ENCODE data around the gene RAB11FIP3.
"Not testable (repeated sequence)": the region's sequence is repeated elsewhere in the genome, so short reads cannot be mapped to it uniquely, and the experiment has no call there.

RAB11FIP3 gene

DNA sequence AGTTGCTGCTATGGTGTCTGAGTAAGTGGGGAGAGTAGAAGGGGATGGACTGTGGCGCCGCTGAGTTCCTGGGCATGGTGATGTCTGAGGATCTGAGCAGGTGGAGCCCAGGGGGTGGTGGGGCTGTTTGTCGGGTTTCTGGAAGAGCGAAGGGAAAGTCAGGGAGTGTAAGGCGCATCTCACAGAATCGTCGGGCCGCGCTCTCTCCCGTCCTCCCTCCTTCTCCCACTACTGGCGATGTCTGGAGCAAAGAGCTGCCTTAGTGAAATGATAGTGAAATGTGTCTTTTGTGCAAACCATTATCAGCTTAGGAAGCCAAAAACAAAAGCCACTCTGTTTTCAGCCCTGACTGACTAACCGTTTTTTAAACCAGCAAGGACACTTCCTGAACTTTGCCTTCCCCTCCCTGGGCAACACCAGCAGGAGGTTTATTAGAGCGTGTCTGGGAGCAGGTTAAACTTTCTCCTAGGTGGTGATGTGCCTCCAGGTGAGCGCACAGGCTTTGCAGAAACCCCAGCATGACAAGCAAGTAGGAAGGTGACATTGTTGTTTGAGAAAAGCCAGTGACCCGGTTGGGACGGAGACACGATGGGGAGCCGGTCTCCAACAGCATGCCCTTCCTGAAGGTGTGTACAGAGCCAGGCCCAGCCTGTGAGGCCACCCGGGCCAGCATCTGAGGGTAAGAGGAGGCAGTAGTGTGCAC lies 49.1 kb downstream of the RAB11FIP3 start:
- no peaks in the 10 kb centered on the region for H3K4me1 Mint-ChIP-seq
- ATAC-seq (ENCODE audit: low read depth) (no peak), DNase-seq (ENCODE audit: low spot score in 2 of 2) (no peak)
- H3K36me3 Mint-ChIP-seq: peaks cover 7% of the 10 kb centered on the region
- no peak overlapping the region for H3K4me3 Mint-ChIP-seq
- H3K27ac Mint-ChIP-seq: no peak overlapping the region
- H3K27me3 Mint-ChIP-seq: no peaks in the 10 kb centered on the region
- H3K9me3 Mint-ChIP-seq: no peaks in the 10 kb centered on the region

DNA sequence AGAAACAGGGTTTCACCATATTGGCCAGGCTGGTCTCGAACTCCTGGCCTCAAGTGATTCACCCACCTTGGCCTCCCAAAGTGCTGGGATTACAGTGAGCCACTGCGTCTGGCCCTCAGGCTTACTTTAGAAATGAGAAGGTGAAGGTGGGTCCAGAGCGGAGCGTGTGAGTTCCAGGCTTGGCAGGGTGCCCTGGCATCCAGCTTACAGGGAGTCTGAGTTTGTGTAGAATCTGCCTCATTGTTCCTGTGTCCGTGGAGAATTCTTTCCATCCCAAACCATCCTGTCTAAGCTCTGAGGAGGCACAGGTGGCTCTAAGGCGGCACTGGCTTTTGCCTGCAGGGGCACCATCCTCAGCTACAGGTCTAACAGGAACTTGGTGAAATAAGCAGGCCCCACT lies 50.6 kb downstream of the RAB11FIP3 start:
- no peaks in the 10 kb centered on the region for H3K9me3 Mint-ChIP-seq
- peaks cover 7% of the 10 kb centered on the region for H3K36me3 Mint-ChIP-seq
- no peaks in the 10 kb centered on the region for H3K27me3 Mint-ChIP-seq
- no peak for ATAC-seq (ENCODE audit: low read depth)
- H3K4me1 Mint-ChIP-seq: no peaks in the 10 kb centered on the region
- DNase-seq (ENCODE audit: low spot score in 2 of 2): no peak
- H3K4me3 Mint-ChIP-seq: no peak overlapping the region
- no peak overlapping the region for H3K27ac Mint-ChIP-seq

DNA sequence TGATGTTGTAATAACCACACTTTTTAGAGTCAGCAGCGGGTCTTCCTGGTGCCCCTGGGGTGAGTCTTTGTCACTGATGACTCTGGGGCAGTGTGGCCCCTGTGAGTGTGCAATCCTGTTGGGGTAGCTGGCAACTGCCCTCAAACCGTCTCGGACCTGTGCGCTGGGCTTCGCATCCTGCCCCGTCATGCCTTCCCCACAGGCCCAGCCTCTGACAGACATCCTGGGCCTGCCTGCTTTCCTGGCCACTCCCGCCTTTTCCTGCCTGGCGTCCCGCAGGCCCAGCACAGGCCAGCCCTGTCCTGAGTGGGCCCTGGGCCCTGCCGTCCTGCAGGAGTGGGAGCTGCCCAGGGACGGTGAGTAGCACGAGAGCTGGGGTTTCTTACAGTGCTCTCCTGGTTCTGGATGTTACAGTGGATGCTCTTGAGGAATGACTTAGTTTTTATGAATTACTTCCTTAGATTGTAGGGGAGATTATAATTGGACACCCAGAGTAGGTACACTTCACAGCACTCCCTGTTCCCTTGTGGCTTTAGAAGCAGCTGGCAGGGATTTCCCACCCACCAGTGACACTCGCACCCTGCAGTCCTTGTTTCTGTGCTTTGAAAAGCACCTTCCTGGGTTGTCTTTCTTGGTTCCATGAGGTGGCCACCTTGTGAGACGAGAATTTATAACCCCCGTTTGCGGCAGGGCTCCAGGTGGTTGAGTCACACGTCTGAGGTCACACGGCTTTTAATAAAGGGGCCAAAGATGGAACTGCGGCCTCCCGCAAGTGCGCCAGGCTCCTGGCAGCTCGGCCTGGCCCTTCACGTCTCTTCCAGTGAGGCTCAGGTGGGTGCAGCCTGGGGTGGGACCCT lies 52.1 kb downstream of the RAB11FIP3 start:
- Mint-ChIP-seq H3K4me3 (no peak overlapping the region), H3K27ac (no peak overlapping the region), H3K27me3 (no peaks in the 10 kb centered on the region), H3K36me3 (peaks cover 8% of the 10 kb centered on the region), H3K9me3 (no peaks in the 10 kb centered on the region), H3K4me1 (no peaks in the 10 kb centered on the region)
- DNase-seq (ENCODE audit: low spot score in 2 of 2): no peak
- ATAC-seq (ENCODE audit: low read depth): no peak

DNA sequence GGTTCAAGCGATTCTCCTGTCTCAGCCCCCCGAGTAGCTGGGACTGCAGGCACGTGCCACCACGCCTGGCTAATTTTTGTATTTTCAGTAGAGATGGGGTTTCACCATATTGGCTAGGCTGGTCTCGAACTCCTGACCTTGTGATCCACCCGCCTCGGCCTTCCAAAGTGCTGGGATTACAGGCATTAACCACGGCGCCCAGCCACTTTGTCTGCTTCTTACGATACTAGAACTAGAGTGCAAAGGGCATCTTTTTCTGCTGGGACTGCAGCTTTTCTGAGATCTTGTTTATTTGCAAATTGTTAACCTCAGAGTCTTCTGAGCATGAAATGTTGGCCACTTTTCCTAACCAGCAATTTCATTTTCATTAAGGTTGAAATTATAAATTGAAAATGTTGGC lies 52.8 kb downstream of the RAB11FIP3 start:
- H3K36me3 Mint-ChIP-seq; H3K27me3 Mint-ChIP-seq; H3K27ac Mint-ChIP-seq; H3K9me3 Mint-ChIP-seq; H3K4me1 Mint-ChIP-seq; ATAC-seq (ENCODE audit: low read depth); H3K4me3 Mint-ChIP-seq; DNase-seq (ENCODE audit: low spot score in 2 of 2): not testable (repeated sequence)

DNA sequence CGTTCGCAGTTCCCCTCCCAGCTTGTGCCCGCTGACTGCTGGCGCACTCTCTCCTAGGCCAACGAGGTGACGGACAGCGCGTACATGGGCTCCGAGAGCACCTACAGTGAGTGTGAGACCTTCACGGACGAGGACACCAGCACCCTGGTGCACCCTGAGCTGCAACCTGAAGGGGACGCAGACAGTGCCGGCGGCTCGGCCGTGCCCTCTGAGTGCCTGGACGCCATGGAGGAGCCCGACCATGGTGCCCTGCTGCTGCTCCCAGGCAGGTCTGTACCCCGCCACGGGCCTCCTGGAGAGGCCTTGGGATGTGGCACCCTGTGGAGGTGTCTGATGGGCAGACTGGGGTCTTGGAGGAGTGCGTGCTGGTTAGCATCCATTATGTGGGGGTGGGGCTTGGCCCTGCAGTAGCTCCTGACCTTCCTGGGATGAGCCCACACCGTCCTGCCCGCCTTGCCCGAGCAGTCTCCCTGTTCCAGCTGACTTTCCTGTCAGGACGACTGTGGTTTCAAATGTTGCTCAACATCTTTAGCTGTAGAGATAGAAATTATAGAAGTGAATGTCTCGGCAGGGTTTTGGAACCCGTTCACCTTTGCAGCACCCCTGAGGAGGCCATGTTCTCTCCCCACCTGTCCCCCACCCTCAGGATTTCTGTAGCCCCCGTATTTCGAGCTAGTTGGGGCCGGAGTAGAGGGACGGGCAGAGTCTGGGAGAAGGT lies 57.2 kb downstream of the RAB11FIP3 start:
- ATAC-seq (ENCODE audit: low read depth): no peak
- peaks cover 5% of the 10 kb centered on the region for H3K36me3 Mint-ChIP-seq

DNA sequence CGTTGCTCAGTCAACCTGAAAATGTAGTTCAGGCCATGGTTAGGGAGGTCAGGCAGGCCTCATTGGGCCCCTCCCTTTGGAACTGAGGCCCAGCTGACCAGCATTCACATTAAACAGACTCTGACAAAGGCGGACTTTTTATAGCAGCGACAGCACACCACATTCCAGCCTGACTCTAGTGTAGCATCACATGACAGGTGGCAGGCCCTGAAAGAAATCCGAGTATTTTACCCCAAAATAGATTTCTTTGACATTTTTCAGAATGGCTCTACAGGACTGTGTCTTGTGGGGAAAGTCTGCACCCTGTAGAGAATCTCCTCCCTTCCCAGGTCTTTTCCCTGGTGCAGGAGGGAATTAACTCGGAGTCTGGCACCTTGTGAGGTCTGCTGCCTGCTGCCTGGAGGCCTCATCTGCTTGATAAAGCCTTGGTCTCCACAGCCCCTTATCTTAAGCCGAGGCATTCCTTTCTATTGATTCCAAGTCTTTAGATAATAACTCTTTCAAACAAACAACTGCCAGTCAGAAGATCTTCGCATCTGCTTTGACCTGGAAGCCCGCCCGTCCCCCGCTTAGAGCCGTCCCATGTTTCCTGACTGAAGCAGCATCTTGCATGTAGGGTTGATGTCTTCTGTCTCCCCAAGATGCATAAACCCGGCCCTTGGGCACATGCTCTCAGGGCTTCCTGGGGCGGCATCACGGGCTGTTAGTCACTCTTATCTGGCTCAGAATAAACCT lies 58.1 kb downstream of the RAB11FIP3 start:
- DNase-seq (ENCODE audit: low spot score in 2 of 2) (no peak), ATAC-seq (ENCODE audit: low read depth) (no peak)
- Mint-ChIP-seq H3K36me3 (peaks cover 7% of the 10 kb centered on the region), H3K27me3 (no peaks in the 10 kb centered on the region), H3K4me3 (no peak overlapping the region), H3K9me3 (no peaks in the 10 kb centered on the region), H3K4me1 (no peaks in the 10 kb centered on the region), H3K27ac (no peak overlapping the region)

More for the DNA sequence above, 57.2 kb downstream of the RAB11FIP3 start:
- H3K27me3 Mint-ChIP-seq: no peaks in the 10 kb centered on the region
- no peak overlapping the region for H3K27ac Mint-ChIP-seq
- no peaks in the 10 kb centered on the region for H3K4me1 Mint-ChIP-seq
- no peak for DNase-seq (ENCODE audit: low spot score in 2 of 2)
- H3K9me3 Mint-ChIP-seq: no peaks in the 10 kb centered on the region
- no peak overlapping the region for H3K4me3 Mint-ChIP-seq

DNA sequence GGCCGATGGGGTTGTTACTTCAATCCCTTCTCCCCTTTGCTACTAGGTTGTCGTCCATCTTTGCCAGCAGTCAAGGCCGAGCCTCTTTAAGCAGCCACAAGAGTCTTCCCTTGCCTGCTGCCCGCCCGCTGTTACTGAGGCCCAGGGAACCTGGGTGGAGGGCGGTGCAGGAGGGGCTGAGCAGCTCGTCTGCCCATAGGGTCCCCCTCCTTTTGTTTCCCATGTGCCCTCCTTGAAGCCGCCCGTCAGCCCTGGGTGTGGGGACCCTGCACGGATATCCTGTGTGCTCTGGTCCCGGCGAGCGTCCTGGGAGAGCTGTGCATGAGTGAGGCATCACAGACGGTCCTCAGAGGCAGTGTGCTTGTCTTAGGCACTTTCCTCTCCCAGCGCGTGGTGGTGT lies 64.2 kb downstream of the RAB11FIP3 start:
- Mint-ChIP-seq H3K4me3 (no peak overlapping the region), H3K27me3 (no peaks in the 10 kb centered on the region), H3K27ac (no peak overlapping the region), H3K4me1 (peaks cover 1% of the 10 kb centered on the region), H3K36me3 (peaks cover 15% of the 10 kb centered on the region), H3K9me3 (no peaks in the 10 kb centered on the region)
- DNase-seq (ENCODE audit: low spot score in 2 of 2): no peak
- no peak for ATAC-seq (ENCODE audit: low read depth)

DNA sequence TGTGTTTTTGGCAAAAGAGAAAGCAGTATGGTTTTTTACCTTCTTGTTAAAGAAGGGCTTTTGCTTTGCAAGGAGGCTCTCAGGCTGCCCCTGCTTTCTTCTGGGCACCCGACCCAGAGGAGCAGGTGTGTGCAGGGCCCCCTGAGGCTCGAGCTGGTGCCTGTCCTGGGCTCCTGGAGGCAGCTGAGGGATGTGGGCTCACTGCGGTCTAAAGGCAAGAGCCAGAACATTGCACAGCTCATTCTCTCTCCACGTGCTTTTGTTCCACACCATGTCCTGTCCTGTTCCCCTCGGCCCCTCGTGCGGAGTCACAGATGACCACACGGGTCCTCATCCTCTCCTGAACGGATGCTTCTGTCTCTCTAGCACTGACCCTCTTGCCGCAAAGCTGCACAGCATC lies 65.3 kb downstream of the RAB11FIP3 start:
- DNase-seq (ENCODE audit: low spot score in 2 of 2) (no peak), ATAC-seq (ENCODE audit: low read depth) (no peak)

DNA sequence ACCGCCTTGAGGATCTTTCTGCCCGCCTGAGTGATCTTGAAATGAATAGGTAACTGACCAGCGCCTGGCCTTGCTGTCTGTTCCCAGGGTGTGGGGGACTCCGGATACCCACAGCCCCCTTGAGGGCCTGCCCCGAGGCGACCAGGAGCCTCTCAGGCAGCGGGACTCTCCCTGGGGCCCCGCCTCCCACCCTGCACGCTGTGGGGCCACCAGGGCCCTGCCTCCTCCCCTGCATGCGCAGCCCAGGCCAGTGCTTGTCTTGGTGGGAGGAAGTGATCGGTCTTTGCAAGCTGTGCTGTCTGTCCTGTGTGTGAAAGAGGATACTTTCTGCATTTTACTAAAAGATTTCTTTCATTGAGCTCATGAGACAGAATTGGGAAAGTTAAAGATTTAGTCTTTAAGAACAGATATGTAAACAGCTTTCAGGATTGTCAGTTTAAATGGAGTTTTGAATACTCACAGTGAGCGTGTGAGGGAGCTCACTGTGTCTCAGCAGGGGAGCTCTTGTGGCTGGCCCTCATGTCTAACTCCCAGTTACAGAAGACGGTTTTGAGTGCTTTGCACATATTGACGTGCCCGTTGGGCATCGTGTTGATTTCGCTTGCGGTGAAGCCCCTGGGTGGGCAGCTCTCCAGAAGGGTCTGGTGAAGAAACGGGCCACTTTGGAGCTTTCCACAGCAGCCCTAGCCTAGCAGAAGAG lies 65.9 kb downstream of the RAB11FIP3 start:
- DNase-seq (ENCODE audit: low spot score in 2 of 2) (no peak), ATAC-seq (ENCODE audit: low read depth) (no peak)
- Mint-ChIP-seq H3K27ac (no peak overlapping the region), H3K27me3 (no peaks in the 10 kb centered on the region), H3K9me3 (no peaks in the 10 kb centered on the region), H3K4me3 (no peak overlapping the region), H3K36me3 (peaks cover 15% of the 10 kb centered on the region), H3K4me1 (peaks cover 2% of the 10 kb centered on the region)

More for the DNA sequence above, 65.3 kb downstream of the RAB11FIP3 start:
- Mint-ChIP-seq H3K4me1 (peaks cover 2% of the 10 kb centered on the region), H3K36me3 (peaks cover 15% of the 10 kb centered on the region), H3K27me3 (no peaks in the 10 kb centered on the region), H3K27ac (no peak overlapping the region), H3K4me3 (no peak overlapping the region), H3K9me3 (no peaks in the 10 kb centered on the region)

DNA sequence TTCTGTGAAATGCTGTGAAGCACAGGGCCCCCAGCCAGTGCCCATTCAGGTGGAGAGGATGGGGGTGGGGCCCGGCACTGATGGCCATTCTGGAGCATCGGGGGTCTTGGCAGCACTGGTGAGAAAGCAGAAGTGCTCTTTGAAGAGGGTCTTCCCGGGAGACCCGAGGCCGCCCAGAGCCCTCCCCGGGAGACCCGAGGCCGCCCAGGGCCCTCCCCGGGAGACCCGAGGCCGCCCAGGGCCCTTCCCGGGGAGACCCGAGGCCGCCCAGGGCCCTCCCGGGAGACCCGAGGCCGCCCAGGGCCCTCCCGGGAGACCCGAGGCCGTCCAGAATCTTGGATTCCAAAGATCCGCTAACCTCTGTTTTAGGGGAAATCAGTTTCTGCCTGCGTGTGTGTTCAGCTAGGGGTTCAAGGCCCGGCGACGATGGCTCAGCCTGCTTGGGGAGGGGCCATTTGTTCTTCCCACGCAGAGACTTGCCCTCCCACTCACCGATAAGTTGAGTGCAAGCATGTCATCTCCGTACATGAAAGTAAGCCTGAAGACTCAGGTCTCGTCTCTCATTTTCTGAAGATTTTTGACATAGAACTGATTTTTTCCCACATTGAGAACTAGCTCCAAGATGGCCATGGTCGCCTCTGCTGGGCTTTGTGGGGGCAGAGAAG lies 66.9 kb downstream of the RAB11FIP3 start:
- Mint-ChIP-seq H3K9me3 (no peaks in the 10 kb centered on the region), H3K36me3 (peaks cover 15% of the 10 kb centered on the region), H3K4me3 (no peak overlapping the region), H3K27me3 (no peaks in the 10 kb centered on the region), H3K27ac (no peak overlapping the region), H3K4me1 (peaks cover 2% of the 10 kb centered on the region)
- DNase-seq (ENCODE audit: low spot score in 2 of 2): no peak
- no peak for ATAC-seq (ENCODE audit: low read depth)

DNA sequence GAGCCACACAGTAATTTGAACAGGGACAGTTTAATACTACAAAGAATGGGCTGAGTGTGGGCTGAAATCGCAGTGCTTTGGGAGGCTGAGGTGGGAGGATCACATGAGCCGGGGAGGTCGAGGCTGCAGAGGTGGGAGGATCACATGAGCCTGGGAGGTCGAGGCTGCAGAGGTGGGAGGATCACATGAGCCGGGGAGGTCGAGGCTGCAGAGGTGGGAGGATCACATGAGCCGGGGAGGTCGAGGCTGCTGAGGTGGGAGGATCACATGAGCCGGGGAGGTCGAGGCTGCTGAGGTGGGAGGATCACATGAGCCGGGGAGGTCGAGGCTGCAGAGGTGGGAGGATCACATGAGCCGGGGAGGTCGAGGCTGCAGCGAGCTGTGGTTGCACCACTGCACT lies 69.2 kb downstream of the RAB11FIP3 start:
- not testable (repeated sequence) for DNase-seq (ENCODE audit: low spot score in 2 of 2); H3K27ac Mint-ChIP-seq; H3K9me3 Mint-ChIP-seq; H3K4me1 Mint-ChIP-seq; H3K27me3 Mint-ChIP-seq; ATAC-seq (ENCODE audit: low read depth); H3K4me3 Mint-ChIP-seq
- peaks cover 14% of the 10 kb centered on the region for H3K36me3 Mint-ChIP-seq

DNA sequence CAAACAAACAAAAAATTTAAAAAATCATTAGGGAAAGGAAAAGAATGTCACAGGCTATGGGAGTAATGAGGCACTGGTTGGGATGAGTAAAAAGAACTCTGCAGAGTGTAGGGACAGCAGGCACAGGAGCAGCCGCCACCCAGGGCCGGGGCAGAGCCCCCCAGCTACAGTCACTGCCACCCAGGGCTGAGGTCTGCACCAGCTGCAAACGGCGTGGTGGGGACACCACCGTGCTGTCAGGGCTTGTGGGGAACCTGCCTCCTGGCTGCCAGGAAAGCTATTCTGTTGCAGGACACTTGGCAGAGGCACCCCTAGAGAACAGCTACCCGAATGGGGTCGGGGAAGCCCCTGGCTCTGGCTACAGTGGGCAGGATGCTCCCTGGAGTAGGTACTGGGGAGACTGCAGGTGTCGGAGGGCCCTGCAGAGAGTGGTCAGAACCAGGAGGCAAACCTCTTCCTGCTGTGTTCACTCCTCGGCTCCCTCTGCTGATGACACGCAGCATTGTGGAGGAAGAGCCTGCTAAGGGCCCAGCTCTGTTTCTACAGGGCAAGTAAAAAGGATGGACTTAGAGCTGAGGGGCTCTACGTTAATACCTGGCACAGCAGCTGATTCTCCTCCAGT lies 69.8 kb downstream of the RAB11FIP3 start:
- ATAC-seq (ENCODE audit: low read depth) (no peak), DNase-seq (ENCODE audit: low spot score in 2 of 2) (no peak)
- Mint-ChIP-seq H3K4me3 (no peak overlapping the region), H3K27me3 (no peaks in the 10 kb centered on the region), H3K4me1 (peaks cover 2% of the 10 kb centered on the region), H3K9me3 (no peaks in the 10 kb centered on the region), H3K27ac (no peak overlapping the region), H3K36me3 (peaks cover 8% of the 10 kb centered on the region)
